Esophagus squamous epithelium (tissue), 5 donors: ENCODE results near the gene NUDT13. TPM values are rescaled to one million over a fixed set of nuclear protein-coding genes. Genes with fewer than 3 reads are reported as not detected.
A peak's percentile ranks its signal among the peaks of the same experiment; 100 is the strongest.
"Not testable (repeated sequence)": the region's sequence is repeated elsewhere in the genome, so short reads cannot be mapped to it uniquely, and the experiment has no call there.

Experiments
- DNase-seq: peaks from one replicate; lab custom pipeline; 2025; lab: John Stamatoyannopoulos, UW
- H3K27ac ChIP-seq, 4 donors: fragments of 200-600 bp; sonication (generic); one replicate each; pipeline ENCODE4 v1.5.1; 2016 to 2019; ENCODE audit warnings: mild to moderate bottlenecking in 1 of 4
- H3K27me3 ChIP-seq, 4 donors: fragments of 200-600 bp; sonication (generic); 1 replicate in 3 of 4; 2 replicates in 1 of 4; pipeline versions ENCODE4 v1.5.1 to v1.6.0; 2017 to 2021; ENCODE audit warnings: antibody characterized with exemption in 1 of 4
- H3K36me3 ChIP-seq, 3 donors: fragments of 200-600 bp; sonication (generic); one replicate each; pipeline ENCODE4 v1.5.1; 2016 to 2019
- H3K4me1 ChIP-seq, 3 donors: fragments of 200-600 bp; sonication (generic); one replicate each; pipeline ENCODE4 v1.5.1; 2017 to 2019
- H3K4me3 ChIP-seq, 4 donors: fragments of 200-600 bp; sonication (generic); 1 replicate in 3 of 4; 2 replicates in 1 of 4; pipeline ENCODE4 v1.5.1; 2016 to 2019; ENCODE audit warnings: mild to moderate bottlenecking in 2 of 4, moderate library complexity in 1 of 4
- H3K9me3 ChIP-seq, 3 donors: fragments of 200-600 bp; sonication (generic); one replicate each; pipeline ENCODE4 v1.5.1; 2016 to 2019
- POLR2A ChIP-seq, 4 donors: fragments of 450-650 bp; IDR thresholded peaks; one replicate each; pipeline ENCODE4 v1.6.1; 2017; ENCODE audit warnings: antibody characterized with exemption in 4 of 4, mild to moderate bottlenecking in 4 of 4, moderate library complexity in 3 of 4
- WGBS, 2 donors: methylation state at CpG; one replicate each; pipeline ENCODE4 v1.1.5; 2018; 5-methylcytosine and 5-hydroxymethylcytosine counted together
- intact Hi-C: fragments of 100-400 bp; cut with DNase I; formaldehyde crosslinking; loops from one replicate; pipeline ENCODE4 v1.15.0; 2022
- total RNA-seq, 4 donors: library from RNA; depleted of rRNA; stranded (reverse); fragments of >200 nt; gene quantifications; one replicate each; pipeline ENCODE4 v1.1.0, GENCODE V29; 2016
- TF ChIP-seq, protein P1 (sequence below), 6 experiments: fragments of 450-650 bp in 4 of 6; fragments of 200-600 bp in 2 of 6; sonication (generic) in 2 of 6; IDR thresholded peaks; one replicate each; pipeline ENCODE4 v1.5.1; 2016 to 2019; ENCODE audit warnings: antibody characterized with exemption in 6 of 6, mild to moderate bottlenecking in 4 of 6, moderate library complexity in 4 of 6
- donor health status: DM: yes; HTN: yes; CAD: no.

The NUDT13 gene
- total RNA-seq, 4 donors from 2014 or later, result 0.88 to 1.9 (median 1.3) TPM; not detected in 1

GRCh38 chr10:73141603-73142002 is 31.3 kb downstream of the NUDT13 start:
- WGBS, 2 donors, result 82 to 90% methylated on average over 3 of the region's 3 CpGs
- no peaks in the 10 kb centered on the region for H3K4me1 ChIP-seq
- H3K27ac ChIP-seq, result no peak overlapping the region
- intact Hi-C loops, result no loop called here
- H3K36me3 ChIP-seq, result peaks cover 5 to 100% (median 41%) of the 10 kb centered on the region in 3 donors
- no peaks in the 10 kb centered on the region for H3K27me3 ChIP-seq
- no peak for TF ChIP-seq POLR2A (IDR thresholded peaks at IDR 0.05)
- no peaks in the 10 kb centered on the region for H3K9me3 ChIP-seq
- H3K4me3 ChIP-seq, result no peak overlapping the region
- no peak for DNase-seq

- H3K4me1 ChIP-seq, H3K4me3 ChIP-seq, H3K27ac ChIP-seq, intact Hi-C loops, H3K27me3 ChIP-seq, H3K9me3 ChIP-seq, DNase-seq: not testable (repeated sequence)
- WGBS, 2 donors, result 93 to 95% methylated on average over 5 of the region's 8 CpGs
- H3K36me3 ChIP-seq, result peaks cover 0 to 99% (median 30%) of the 10 kb centered on the region in 3 donors
These were observed 40.6 kb downstream of the NUDT13 start for GRCh38 chr10:73150633-73151413.

DNA sequence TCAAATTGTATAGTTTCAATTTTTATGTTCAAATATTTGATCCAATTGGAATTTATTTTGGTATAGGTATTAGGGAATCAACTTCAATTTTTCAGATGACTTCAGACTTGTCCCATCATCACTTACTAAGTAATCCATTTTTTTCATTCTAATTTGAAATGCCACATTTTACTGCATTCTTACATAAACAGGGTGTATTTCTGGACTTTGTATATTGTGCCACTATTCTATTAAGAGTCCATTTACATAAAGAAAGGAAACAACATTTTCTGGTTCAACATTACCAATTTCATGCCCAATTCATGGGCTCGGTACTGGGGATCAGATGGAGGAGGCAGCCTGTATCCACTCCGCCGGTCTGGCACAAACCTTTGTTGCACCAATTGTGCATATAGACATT is 41.8 kb downstream of the NUDT13 start:
- no peak for TF ChIP-seq POLR2A (IDR thresholded peaks at IDR 0.05)
- TF ChIP-seq, protein P1, sequence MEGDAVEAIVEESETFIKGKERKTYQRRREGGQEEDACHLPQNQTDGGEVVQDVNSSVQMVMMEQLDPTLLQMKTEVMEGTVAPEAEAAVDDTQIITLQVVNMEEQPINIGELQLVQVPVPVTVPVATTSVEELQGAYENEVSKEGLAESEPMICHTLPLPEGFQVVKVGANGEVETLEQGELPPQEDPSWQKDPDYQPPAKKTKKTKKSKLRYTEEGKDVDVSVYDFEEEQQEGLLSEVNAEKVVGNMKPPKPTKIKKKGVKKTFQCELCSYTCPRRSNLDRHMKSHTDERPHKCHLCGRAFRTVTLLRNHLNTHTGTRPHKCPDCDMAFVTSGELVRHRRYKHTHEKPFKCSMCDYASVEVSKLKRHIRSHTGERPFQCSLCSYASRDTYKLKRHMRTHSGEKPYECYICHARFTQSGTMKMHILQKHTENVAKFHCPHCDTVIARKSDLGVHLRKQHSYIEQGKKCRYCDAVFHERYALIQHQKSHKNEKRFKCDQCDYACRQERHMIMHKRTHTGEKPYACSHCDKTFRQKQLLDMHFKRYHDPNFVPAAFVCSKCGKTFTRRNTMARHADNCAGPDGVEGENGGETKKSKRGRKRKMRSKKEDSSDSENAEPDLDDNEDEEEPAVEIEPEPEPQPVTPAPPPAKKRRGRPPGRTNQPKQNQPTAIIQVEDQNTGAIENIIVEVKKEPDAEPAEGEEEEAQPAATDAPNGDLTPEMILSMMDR (IDR thresholded peaks at IDR 0.05), result no peak
- Histone ChIP-seq H3K4me1 (no peaks in the 10 kb centered on the region), H3K4me3 (no peak overlapping the region), H3K27me3 (no peaks in the 10 kb centered on the region), H3K27ac (no peak overlapping the region), H3K9me3 (no peaks in the 10 kb centered on the region), H3K36me3 (peaks cover 0 to 99% (median 21%) of the 10 kb centered on the region in 3 donors)
- no peak for DNase-seq
- intact Hi-C loops, result no loop called here
- 86 to 97% methylated on average over 3 of the region's 3 CpGs for WGBS, 2 donors

GRCh38 chr10:73156054-73156453 is 45.8 kb downstream of the NUDT13 start:
- Histone ChIP-seq H3K27me3 (no peaks in the 10 kb centered on the region), H3K4me1 (no peaks in the 10 kb centered on the region), H3K9me3 (no peaks in the 10 kb centered on the region), H3K4me3 (no peak overlapping the region), H3K27ac (no peak overlapping the region), H3K36me3 (peaks cover 0 to 98% (median 26%) of the 10 kb centered on the region in 3 donors)
- TF ChIP-seq, protein P1 (IDR thresholded peaks at IDR 0.05), result no peak
- no peak for TF ChIP-seq POLR2A (IDR thresholded peaks at IDR 0.05)
- WGBS, 2 donors, result 78 to 90% methylated on average over 3 of the region's 3 CpGs
- DNase-seq, result no peak
- intact Hi-C loops, result no loop called here

GRCh38 chr10:73159038-73159648 is 48.9 kb downstream of the NUDT13 start:
- H3K4me3 ChIP-seq, result no peak overlapping the region
- no peak overlapping the region for H3K27ac ChIP-seq
- H3K4me1 ChIP-seq, result peaks cover 0 to 21% (median 0%) of the 10 kb centered on the region in 3 donors
- H3K9me3 ChIP-seq, result no peaks in the 10 kb centered on the region
- H3K36me3 ChIP-seq, result peaks cover 0 to 94% (median 25%) of the 10 kb centered on the region in 3 donors
- H3K27me3 ChIP-seq, result no peaks in the 10 kb centered on the region
- DNase-seq, result no peak
- 3 to 5% methylated on average over 5 of the region's 5 CpGs for WGBS, 2 donors
- intact Hi-C loops, result no loop called here
- no peak for TF ChIP-seq POLR2A (IDR thresholded peaks at IDR 0.05)
- TF ChIP-seq, protein P1 (IDR thresholded peaks at IDR 0.05), result peak; percentile 32 to 78 (median 66)

GRCh38 chr10:73161079-73161478 is 50.8 kb downstream of the NUDT13 start:
- Histone ChIP-seq H3K9me3 (no peaks in the 10 kb centered on the region), H3K27me3 (no peaks in the 10 kb centered on the region), H3K4me1 (peaks cover 0 to 40% (median 1%) of the 10 kb centered on the region in 3 donors), H3K36me3 (peaks cover 0 to 79% (median 21%) of the 10 kb centered on the region in 3 donors), H3K27ac (no peak overlapping the region), H3K4me3 (no peak overlapping the region)
- TF ChIP-seq POLR2A (IDR thresholded peaks at IDR 0.05), result no peak
- TF ChIP-seq, protein P1 (IDR thresholded peaks at IDR 0.05), result no peak
- 84 to 100% methylated on average over 1 of the region's 1 CpG for WGBS, 2 donors
- intact Hi-C loops, result loop anchor here (10.0 kb wide), 1 partner anchor 46 kb away; the partner anchor contains the start of gene NUDT13
- no peak for DNase-seq
